GM19452 (cell line): Measurements from ENCODE around the gene ACSF2.
A peak's percentile ranks its signal among the peaks of the same experiment; 100 is the strongest.

Source experiments
- ATAC-seq: cut with Tn5 transposase; IDR thresholded peaks from one replicate; pipeline ENCODE4 v1.9.1; 2021; ENCODE audit not compliant: unreplicated experiment

The ACSF2 gene

DNA sequence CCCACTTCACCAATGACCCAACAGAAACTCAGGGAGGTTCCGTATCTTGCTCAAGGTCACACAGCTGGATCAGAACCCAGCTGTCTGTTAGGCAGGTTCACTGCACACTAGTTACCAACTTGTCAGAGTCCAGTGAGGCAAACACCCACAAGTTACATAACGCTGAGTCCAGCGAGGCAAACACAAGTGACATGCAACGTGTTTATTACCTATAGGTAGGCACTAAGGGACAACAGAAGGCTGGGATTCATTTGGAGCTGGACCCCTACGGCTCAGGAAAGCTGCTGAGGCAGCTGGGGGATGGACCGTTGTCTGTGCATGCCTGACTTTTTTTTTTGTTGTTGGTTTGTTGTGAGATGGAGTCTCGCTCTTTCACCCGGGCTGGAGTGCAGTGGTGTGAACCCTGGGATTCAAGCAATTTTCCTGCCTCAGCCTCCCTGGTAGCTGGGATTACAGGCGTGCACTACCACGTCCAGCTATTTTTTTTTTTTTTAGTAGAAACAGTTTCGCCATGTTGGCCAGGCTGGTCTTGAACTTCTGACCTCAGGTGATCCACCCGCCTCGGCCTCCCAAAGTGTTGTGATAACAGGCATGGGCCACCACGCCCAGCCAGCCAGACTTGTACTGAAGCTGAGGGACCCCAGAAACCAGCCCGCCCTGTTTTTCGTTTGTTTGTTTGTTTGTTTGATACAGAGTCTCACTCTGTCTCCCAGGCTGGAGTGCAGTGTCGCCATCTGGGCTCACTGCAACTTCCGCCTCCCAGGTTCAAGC is 50.7 kb downstream of the ACSF2 start:
- no peak for ATAC-seq

DNA sequence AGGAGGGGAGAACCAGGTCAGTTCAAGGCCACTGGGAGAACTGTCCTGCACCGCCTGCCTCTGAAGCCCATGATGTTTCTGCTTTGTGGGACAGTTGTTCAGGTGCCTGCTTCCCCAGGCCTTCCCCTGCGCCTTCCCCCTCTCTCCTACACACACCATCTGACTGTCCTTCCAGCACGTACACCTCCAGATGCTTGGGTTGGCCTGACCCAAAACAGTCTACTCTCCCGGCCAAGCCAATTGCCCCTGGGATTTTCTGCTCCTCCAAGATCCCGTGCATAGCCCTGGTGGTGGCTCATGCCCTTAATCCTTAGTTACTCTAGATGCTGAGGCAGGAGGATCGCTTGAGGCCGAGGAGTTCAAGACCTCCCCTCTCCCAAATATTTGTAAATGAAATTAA is 52.0 kb downstream of the ACSF2 start:
- ATAC-seq, result no peak

DNA sequence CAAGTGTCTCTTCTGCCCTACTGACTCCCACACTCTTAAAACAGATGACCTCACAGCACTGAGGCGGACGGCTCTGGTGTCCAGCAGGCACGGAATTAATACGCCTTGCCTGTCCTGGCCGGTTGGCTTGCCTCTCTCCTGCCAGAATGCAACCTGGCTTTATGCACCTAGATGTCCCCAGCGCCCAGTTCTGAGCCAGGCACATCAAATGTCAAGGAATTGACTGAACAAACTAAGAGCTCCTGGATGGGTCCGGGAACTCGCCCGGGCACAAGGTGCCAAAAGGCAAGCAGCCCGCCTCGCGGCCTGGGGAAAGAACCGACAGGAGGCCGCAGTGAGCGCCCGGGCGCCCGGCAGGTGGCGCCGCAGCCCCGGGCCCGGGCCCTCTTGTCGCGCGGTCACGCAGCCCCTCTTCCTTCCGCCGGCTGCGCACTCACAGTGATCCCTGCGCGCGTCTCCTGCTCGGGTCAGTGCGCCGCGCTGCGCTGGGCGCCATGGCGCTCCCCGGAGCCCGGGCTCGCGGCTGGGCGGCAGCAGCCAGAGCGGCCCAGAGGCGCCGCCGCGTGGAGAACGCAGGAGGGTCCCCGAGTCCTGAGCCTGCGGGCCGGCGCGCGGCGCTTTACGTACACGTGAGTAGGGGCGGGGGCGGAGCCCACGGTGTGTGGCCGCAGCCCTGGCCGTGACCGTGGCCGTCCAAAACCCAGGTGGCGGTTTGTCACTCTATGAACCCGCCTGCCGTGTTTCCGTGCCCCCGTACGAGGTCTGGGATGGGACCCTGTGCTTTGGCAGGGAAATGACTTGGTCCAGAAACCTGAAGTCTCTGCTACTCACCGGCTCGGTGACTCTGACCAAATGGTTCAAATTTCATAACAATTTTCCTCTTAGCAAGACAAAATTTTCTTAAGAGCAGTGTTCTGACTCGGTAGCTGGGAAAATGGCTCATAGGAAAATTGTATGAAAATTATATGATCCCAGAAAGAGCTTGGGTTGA is 52.7 kb downstream of the ACSF2 start, which contains the start of gene RSAD1:
RSAD1 (plus strand) TSS at position 470 of the 991 bp plus-strand sequence; CDS start at position 495, 25 bp downstream.
- peak; percentile 88 for ATAC-seq

DNA sequence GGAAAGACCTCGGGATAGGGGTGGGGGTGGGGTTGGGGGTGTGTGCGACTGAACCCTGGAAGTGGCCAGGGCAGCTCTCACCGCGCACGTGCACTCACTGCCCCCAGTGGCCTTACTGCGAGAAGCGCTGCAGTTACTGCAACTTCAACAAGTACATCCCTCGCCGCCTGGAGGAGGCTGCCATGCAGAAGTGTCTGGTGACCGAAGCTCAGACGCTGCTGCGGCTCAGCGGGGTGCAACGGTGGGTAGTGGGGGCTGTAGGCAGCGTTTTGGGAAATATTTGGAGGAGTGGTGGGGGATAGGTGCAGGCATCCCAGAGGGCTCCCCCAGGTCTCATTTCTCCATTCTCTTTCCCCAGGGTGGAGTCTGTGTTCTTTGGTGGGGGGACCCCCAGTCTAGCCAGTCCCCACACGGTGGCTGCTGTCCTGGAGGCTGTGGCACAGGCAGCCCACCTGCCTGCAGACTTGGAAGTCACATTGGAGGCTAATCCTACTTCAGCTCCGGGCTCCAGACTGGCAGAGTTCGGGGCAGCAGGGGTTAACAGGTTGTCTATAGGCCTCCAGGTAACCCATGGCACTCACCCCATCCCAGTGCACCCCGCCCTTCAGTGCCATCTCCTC is 53.6 kb downstream of the ACSF2 start:
- peak; percentile 36 for ATAC-seq

DNA sequence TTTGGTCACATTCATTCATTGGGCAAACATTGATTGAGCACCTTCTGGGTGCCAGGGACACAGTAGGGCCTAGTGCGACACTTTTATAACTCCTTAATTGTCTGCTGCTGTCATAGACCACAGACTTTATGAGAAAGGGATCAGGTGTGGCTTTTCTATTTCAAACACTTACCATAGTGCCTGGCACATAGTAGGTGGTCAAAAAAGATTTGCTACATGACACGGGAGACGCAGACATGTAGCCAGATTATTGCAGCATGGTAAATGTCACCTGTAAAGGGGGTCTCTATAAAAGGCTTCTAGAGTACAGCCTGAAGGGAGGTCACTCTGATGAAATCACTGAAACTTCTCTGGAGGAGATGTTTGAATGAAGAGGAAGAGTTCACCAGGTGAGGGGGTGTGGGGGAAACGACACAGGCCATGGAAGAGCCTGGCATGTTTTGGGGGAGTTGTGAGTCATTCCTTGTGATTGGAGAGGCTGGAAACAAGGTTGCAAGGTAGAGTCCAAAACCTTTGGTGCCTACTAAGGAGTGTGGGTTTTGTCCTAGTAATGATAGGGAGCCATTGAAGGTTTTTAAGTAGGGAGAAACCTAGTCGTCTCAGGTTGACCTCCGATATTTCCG is 54.2 kb downstream of the ACSF2 start:
- no peak for ATAC-seq

DNA sequence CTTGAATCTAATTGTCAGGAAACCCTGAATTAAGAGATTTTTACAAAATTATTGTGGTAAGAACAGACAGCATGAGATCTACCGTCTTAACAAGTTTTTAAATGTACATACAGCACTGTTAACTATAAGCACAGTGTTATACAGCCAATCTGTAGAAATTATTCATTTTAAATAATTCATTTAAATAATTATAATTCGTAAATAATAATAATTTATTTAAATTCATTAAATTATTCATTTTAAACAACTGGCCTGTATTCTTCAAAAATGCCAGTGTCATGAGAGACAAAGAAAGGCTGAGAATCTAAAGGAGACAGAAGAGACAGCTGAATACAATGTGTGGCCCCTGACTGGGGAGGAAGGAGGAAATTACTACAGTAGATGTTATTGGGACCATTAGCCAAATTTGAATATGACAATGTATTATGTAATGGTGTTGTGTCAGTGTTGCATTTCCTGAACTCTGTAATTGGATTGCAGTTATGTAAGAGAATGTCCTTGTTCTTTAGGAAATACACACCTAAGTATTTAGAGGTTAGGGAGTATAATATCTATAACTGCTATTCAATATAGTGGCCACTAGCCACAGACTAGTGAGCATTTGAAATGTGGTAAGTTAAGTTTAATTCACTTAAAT is 55.0 kb downstream of the ACSF2 start:
- ATAC-seq, result no peak

DNA sequence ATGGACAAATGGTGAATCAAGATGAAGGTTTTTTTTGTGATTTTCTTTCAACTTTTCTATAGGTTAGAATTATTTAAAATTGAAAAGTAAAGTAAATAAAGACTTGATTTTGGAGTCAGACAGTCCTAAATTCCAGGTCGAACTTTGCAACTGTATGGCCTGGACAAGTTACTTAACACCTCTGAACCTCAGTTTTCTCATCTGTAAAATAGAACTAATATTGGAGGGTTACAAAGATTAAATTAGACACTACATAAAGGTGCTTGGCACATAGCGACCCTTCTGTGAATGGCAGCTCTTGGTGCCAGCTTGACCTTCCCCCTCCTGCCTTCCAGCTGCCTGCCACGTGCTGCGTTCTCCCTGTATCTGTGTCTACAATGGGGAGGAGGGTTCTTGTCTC is 55.6 kb downstream of the ACSF2 start:
- ATAC-seq, result no peak

DNA sequence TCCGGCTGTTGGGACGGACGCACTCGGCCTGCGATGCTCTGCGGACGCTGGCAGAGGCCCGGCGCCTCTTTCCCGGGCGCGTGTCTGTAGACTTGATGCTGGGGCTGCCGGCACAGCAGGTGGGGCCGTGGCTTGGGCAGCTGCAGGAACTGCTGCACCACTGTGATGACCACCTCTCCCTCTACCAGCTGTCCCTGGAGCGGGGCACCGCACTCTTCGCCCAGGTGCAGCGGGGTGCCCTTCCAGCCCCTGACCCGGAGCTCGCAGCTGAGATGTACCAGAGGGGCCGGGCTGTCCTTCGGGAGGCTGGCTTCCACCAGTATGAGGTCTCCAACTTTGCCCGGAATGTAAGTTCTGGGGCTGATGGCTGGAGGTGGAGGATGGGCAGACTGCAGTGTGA is 56.1 kb downstream of the ACSF2 start:
- no peak for ATAC-seq

DNA sequence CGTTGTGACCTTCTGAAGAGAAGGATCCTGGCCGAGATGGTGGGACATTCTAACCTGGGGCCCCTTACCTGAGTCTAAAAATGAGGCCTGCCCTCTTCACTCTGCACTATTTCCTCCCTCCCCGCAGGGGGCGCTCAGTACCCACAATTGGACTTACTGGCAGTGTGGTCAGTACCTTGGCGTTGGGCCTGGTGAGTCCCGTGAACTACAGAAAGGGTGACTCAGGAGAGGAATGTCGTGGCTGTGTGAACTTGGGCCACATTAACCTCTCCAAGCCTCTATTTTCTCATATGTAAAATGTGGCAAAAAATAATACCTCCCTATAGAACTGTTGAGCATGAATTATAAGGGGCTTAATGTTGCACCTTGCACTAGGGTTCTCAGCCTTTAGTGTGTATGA is 56.5 kb downstream of the ACSF2 start:
- ATAC-seq, result no peak

GRCh38 chr17:50483266-50483665 is 57.2 kb downstream of the ACSF2 start:
- ATAC-seq, result no peak

GRCh38 chr17:50484386-50485155 is 58.6 kb downstream of the ACSF2 start:
- no peak for ATAC-seq

GRCh38 chr17:50487213-50488096 is 61.4 kb downstream of the ACSF2 start:
- no peak for ATAC-seq

- ATAC-seq, result no peak
Measured at GRCh38 chr17:50488880-50489279, 62.9 kb downstream of the ACSF2 start.

GRCh38 chr17:50491505-50491904 is 65.5 kb downstream of the ACSF2 start:
- no peak for ATAC-seq

DNA sequence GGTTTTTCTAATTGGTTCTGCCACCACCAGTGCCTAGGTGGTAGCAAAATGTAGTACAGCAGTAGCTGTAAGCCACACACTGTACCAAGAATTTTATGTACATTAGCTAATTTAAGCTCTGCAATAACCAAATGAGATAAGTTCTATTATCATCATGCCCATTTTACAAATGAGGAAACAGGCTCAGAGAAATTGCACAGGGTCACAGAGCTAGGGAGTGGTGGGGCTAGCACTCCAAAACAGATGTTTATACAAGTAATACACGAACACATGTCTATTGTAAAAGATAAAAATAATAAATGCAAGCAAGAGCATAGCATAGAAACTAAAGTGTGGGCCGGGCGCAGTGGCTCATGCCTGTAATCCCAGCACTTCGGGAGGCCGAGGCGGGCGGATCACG is 66.2 kb downstream of the ACSF2 start:
- ATAC-seq, result no peak

- ATAC-seq, result no peak
Measured at GRCh38 chr17:50493744-50494143, 67.7 kb downstream of the ACSF2 start.

- no peak for ATAC-seq
Measured at GRCh38 chr17:50495217-50495823, 69.3 kb downstream of the ACSF2 start.

DNA sequence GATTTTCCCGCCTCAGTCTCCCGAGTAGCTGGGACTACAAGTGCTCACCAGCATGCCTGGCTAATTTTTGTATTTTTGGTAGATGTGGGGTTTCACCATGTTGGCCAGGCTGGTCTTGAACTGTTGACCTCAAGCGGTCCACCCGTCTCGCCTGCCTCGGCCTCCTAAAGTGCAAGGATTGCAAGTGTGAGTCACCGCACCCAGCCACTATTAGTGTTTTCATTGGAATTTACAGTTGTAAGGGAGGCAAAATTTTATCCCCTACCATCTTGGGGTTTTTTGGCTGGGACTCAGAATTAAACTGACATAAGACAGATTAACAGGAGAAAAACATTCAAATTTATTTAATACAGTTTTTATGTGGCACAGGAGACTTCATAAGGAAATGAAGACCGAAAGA is 69.9 kb downstream of the ACSF2 start:
- no peak for ATAC-seq
